ENCODE data around the gene RBMS2. TPM values are rescaled to one million over a fixed set of nuclear protein-coding genes. Genes with fewer than 3 reads are reported as not detected.
A peak's percentile ranks its signal among the peaks of the same experiment; 100 is the strongest.

Gene RBMS2
- total and polyA plus RNA-seq, 9 of the 15 experiments (the other 6 are each of a cell fraction or from before 2014, with no cell fraction given), result 0.08 to 10.5 (median 0.31) TPM

DNA sequence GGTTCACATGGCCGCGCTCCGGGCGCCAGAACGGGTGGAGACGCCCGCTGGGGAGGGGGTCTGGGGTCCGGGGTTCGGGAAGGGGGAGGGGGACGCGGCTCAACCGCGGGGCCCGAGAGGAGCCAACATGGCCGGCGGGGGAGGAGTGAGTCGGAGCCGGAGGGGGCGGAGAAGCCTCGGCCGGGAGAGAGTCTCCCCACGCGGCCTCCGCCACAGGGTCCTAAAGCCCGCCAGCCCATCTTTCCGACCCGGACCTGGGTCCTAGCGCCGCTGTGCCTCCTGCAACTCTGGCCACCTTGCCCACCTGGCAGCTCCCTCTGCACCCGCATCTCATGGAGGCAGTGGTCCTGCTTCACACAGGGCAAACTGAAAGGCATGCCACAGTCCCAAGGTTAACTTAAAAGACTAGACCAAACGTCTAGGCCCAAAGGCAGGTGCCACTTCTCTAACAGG lies 108.6 kb downstream of the RBMS2 start, which contains the start of gene BAZ2A (continued):
- TF ChIP-seq GATAD2A (IDR thresholded peaks at IDR 0.05) (no peak), SAFB (IDR thresholded peaks at IDR 0.05; ENCODE audit: borderline replicate concordance, low read depth, low read length) (peak; percentile 55; the same call in 1 of the 2 replicates), GTF2E2 (tag; IDR thresholded peaks at IDR 0.05) (no peak), PYGO2 (tag; IDR thresholded peaks at IDR 0.05) (no peak), GATAD2B (IDR thresholded peaks at IDR 0.05; ENCODE audit: borderline replicate concordance) (peak; percentile 76; the same call in 1 of the 2 replicates), MTA1 (IDR thresholded peaks at IDR 0.05; ENCODE audit: borderline replicate concordance) (0 out of 2 replicates have a peak, but pooled peaks have one; percentile 31), ZNF24 (IDR thresholded peaks at IDR 0.05) (0 out of 2 replicates have a peak, but pooled peaks have one; percentile 23), TAF1 (IDR thresholded peaks at IDR 0.05; ENCODE audit: control insufficient read depth, extremely low read depth, insufficient read depth, low read length, severe bottlenecking) (peak; percentile 29), EGR1 (conservative IDR thresholded peaks at IDR 0.05) (peak; percentile 67), ZNF764 (CRISPR knock-in tag; IDR thresholded peaks at IDR 0.05; ENCODE audit: low read depth) (no peak), NFATC3 (IDR thresholded peaks at IDR 0.05) (no peak), ZNF583 (CRISPR knock-in tag; IDR thresholded peaks at IDR 0.05) (no peak), ZNF696 (CRISPR knock-in tag; conservative IDR thresholded peaks at IDR 0.05) (no peak), RCOR1 (IDR thresholded peaks at IDR 0.05; ENCODE audit: borderline replicate concordance in 1 of 2, low read depth in 2 of 2, low read length in 2 of 2) (peak in 1 of 2 experiments; percentile 76; a peak in 2 of 4 replicates), FIP1L1 (IDR thresholded peaks at IDR 0.05; ENCODE audit: low read depth, low read length, poor library complexity, severe bottlenecking) (peak; percentile 44), ZNF431 (CRISPR knock-in tag; IDR thresholded peaks at IDR 0.05) (peak; percentile 53; the same call in 1 of the 2 replicates), NRF1 (conservative IDR thresholded peaks at IDR 0.05 in 1 of 2, IDR thresholded peaks at IDR 0.05 in 1 of 2) (no peak), MEF2A (IDR thresholded peaks at IDR 0.05; ENCODE audit: control insufficient read depth, low read depth, low read length) (no peak), GABPB1 (CRISPR knock-in tag; IDR thresholded peaks at IDR 0.05) (peak; percentile 90), NUFIP1 (IDR thresholded peaks at IDR 0.05; ENCODE audit: partially characterized antibody) (no peak), ZNF830 (CRISPR knock-in tag; IDR thresholded peaks at IDR 0.05) (no peak), ZBTB17 (CRISPR knock-in tag; IDR thresholded peaks at IDR 0.05) (peak; percentile 67; the same call in 1 of the 2 replicates)
- TF ChIP-seq, protein P1, sequence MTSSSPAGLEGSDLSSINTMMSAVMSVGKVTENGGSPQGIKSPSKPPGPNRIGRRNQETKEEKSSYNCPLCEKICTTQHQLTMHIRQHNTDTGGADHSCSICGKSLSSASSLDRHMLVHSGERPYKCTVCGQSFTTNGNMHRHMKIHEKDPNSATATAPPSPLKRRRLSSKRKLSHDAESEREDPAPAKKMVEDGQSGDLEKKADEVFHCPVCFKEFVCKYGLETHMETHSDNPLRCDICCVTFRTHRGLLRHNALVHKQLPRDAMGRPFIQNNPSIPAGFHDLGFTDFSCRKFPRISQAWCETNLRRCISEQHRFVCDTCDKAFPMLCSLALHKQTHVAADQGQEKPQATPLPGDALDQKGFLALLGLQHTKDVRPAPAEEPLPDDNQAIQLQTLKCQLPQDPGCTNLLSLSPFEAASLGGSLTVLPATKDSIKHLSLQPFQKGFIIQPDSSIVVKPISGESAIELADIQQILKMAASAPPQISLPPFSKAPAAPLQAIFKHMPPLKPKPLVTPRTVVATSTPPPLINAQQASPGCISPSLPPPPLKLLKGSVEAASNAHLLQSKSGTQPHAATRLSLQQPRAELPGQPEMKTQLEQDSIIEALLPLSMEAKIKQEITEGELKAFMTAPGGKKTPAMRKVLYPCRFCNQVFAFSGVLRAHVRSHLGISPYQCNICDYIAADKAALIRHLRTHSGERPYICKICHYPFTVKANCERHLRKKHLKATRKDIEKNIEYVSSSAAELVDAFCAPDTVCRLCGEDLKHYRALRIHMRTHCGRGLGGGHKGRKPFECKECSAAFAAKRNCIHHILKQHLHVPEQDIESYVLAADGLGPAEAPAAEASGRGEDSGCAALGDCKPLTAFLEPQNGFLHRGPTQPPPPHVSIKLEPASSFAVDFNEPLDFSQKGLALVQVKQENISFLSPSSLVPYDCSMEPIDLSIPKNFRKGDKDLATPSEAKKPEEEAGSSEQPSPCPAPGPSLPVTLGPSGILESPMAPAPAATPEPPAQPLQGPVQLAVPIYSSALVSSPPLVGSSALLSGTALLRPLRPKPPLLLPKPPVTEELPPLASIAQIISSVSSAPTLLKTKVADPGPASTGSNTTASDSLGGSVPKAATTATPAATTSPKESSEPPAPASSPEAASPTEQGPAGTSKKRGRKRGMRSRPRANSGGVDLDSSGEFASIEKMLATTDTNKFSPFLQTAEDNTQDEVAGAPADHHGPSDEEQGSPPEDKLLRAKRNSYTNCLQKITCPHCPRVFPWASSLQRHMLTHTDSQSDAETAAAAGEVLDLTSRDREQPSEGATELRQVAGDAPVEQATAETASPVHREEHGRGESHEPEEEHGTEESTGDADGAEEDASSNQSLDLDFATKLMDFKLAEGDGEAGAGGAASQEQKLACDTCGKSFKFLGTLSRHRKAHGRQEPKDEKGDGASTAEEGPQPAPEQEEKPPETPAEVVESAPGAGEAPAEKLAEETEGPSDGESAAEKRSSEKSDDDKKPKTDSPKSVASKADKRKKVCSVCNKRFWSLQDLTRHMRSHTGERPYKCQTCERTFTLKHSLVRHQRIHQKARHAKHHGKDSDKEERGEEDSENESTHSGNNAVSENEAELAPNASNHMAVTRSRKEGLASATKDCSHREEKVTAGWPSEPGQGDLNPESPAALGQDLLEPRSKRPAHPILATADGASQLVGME (CRISPR knock-in tag; IDR thresholded peaks at IDR 0.05), result peak; percentile 50; the same call in 1 of the 2 replicates
- TF ChIP-seq, protein P2, sequence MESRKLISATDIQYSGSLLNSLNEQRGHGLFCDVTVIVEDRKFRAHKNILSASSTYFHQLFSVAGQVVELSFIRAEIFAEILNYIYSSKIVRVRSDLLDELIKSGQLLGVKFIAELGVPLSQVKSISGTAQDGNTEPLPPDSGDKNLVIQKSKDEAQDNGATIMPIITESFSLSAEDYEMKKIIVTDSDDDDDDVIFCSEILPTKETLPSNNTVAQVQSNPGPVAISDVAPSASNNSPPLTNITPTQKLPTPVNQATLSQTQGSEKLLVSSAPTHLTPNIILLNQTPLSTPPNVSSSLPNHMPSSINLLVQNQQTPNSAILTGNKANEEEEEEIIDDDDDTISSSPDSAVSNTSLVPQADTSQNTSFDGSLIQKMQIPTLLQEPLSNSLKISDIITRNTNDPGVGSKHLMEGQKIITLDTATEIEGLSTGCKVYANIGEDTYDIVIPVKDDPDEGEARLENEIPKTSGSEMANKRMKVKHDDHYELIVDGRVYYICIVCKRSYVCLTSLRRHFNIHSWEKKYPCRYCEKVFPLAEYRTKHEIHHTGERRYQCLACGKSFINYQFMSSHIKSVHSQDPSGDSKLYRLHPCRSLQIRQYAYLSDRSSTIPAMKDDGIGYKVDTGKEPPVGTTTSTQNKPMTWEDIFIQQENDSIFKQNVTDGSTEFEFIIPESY (CRISPR knock-in tag; IDR thresholded peaks at IDR 0.05), result peak; percentile 50; the same call in 1 of the 2 replicates

Measured in K562 (cell line).